UCSD-AML1 (cell line): ENCODE measurements around the gene SERF1B.
"Not testable (repeated sequence)": the region's sequence is repeated elsewhere in the genome, so short reads cannot be mapped to it uniquely, and the experiment has no call there.

Experiments
- DNase-seq: peaks from one replicate; lab custom pipeline; 2025; ENCODE audit not compliant: unreplicated experiment; lab: John Stamatoyannopoulos, UW

The SERF1B gene

DNA sequence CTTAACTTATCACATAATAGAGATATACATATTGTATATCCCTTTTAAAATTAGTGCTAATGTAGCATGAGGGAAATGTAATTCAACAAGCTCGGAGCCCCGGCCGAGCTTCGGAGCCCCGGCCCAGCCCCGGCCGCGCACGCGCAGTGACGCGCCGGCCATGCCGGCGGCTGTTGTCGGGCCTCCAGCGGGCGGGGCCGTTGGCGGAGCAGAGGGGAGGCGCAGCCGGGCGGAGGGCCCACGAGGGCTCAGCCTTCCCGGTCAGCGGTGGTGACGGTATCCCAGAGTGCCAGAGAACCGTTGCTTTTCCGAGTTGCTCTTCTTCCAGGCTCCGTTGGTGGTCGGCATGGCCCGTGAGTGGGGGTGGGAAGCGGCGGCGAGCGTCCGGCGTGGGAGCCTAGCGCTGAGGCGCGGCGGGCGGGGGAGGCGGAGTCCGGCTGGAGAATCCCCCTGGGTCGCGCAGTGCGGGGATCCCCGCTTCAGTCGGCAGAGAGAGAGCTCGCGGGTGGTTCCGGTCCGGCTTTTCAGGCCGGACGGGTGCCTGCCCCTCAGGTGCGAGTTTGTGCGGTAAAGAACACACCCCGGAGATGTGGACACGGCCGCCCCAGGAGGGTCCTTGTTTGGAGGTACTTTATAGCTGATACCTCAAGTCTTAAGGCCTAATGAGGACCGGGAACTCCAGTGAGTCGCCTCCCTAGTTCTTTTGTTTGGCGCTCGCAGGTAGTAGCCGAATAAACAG, at the start of gene SERF1B:
SERF1B (plus strand) TSS at position 146 of the 739 bp plus-strand sequence; CDS start at position 347, 201 bp downstream.
- not testable (repeated sequence) for DNase-seq

GRCh38 chr5:69991713-69992112, 33.3 kb upstream of the SERF1B start:
- DNase-seq: not testable (repeated sequence)

- not testable (repeated sequence) for DNase-seq
These were observed 29.5 kb upstream of the SERF1B start for GRCh38 chr5:69995535-69995934.

DNA sequence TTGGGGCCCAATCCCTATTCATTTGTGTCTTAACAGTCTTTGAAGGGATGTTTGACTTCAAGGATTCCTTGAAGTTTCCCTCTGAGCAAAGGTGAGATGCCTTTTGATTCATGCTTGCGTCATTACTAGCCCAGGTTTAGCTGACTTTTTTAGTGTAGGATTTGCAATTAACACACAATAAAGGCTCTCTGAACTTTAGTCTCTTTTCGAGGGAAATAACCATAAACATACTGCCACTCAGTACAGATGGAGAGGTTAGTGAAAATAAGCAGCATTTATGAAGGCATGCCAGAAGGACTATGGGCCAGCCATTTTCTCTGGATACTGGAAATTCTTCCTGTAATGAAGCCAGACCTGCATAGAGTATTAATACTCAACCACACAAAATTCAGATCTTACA, 4.4 kb upstream of the SERF1B start:
- not testable (repeated sequence) for DNase-seq

GRCh38 chr5:70025845-70026145, 744 bp downstream of the SERF1B start:
- not testable (repeated sequence) for DNase-seq

GRCh38 chr5:70031204-70031603, 6.2 kb downstream of the SERF1B start:
- not testable (repeated sequence) for DNase-seq

DNA sequence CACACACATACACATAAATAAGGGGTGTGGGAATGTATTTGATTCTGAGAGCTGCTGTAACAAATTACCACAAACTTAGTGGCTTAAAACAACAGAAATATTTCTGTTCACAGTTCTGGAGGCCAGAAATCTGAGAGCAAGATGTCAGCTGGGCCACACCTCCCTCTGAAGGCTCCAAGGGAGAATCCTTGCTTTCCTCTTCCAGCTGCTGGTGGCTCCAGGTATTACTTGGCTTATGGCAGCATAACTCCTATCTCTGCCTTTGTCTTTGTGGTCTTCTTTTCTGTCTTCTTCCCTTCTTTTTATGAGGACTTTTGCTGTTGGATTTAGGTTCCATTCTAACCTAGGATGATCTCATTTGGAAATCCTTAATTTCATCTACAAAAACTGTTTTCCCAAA, 16.4 kb downstream of the SERF1B start:
- not testable (repeated sequence) for DNase-seq

- DNase-seq: not testable (repeated sequence)
These were observed 24.7 kb downstream of the SERF1B start for GRCh38 chr5:70049790-70050142.

- not testable (repeated sequence) for DNase-seq
These were observed 31.4 kb downstream of the SERF1B start for GRCh38 chr5:70056289-70056942.

GRCh38 chr5:70057140-70057539, 32.1 kb downstream of the SERF1B start:
- DNase-seq: not testable (repeated sequence)

- not testable (repeated sequence) for DNase-seq
These were observed 52.6 kb downstream of the SERF1B start for GRCh38 chr5:70077632-70078031.

GRCh38 chr5:70088907-70089464, 63.9 kb downstream of the SERF1B start:
- not testable (repeated sequence) for DNase-seq

GRCh38 chr5:70091776-70092175, 66.7 kb downstream of the SERF1B start:
- not testable (repeated sequence) for DNase-seq
